ENCODE results near the gene RILPL1.
"Not testable (repeated sequence)": the region's sequence is repeated elsewhere in the genome, so short reads cannot be mapped to it uniquely, and the experiment has no call there.

Gene RILPL1

DNA sequence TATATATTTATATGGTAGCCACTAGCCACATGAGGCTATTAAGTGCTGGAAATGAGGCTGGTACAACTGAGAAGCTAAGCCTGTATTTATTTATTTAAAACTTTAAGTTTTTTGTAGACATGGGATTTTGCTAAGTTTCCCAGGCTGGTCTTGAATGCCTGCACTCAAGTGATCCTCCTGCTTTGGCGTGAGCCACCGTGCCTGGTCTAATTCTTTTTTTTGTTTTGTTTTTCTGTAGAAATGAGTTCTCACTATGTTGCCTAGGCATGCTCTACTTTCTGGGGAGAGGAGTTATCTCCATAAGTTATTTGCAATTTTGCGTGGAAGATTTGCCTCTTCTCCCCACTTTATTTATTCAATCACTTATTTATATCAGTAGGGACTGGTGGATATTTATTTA lies 80.4 kb downstream of the RILPL1 start:
- no peaks in the 10 kb centered on the region for H3K27me3 ChIP-seq (ENCODE audit: insufficient read depth, low read length)

DNA sequence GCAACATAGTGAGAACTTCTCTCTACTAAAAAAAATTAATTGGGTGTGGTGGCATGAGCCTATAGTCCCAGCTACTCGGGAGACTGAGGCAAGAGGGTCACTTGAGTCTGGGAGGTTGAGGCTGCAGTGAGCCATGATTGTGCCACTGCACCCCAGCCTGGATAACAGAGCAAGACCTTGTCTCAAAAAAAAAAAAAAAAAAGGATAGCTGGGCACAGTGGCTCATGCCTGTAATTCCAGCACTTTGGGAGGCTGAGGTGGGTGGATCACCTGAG lies 81.3 kb downstream of the RILPL1 start:
- H3K4me1 ChIP-seq (ENCODE audit: insufficient read depth, low read length); H3K9me3 ChIP-seq (ENCODE audit: insufficient read depth, low read depth, low read length); H3K27ac ChIP-seq (ENCODE audit: low read depth, low read length); H3K36me3 ChIP-seq (ENCODE audit: insufficient read depth, low read length); H3K27me3 ChIP-seq (ENCODE audit: insufficient read depth, low read length); H3K9ac ChIP-seq (ENCODE audit: low read depth, low read length); H3K4me3 ChIP-seq (ENCODE audit: low read length): not testable (repeated sequence)
- 0% methylated on average over 1 of the region's 1 CpG for WGBS

More for the DNA sequence above, 80.4 kb downstream of the RILPL1 start:
- WGBS = 83% methylated on average over 2 of the region's 3 CpGs
- no peak overlapping the region for H3K4me3 ChIP-seq (ENCODE audit: low read length)
- no peak overlapping the region for H3K27ac ChIP-seq (ENCODE audit: low read depth, low read length)
- H3K9ac ChIP-seq (ENCODE audit: low read depth, low read length) = no peak overlapping the region
- H3K9me3 ChIP-seq (ENCODE audit: insufficient read depth, low read depth, low read length) = no peaks in the 10 kb centered on the region
- H3K4me1 ChIP-seq (ENCODE audit: insufficient read depth, low read length) = no peaks in the 10 kb centered on the region
- H3K36me3 ChIP-seq (ENCODE audit: insufficient read depth, low read length) = no peaks in the 10 kb centered on the region

DNA sequence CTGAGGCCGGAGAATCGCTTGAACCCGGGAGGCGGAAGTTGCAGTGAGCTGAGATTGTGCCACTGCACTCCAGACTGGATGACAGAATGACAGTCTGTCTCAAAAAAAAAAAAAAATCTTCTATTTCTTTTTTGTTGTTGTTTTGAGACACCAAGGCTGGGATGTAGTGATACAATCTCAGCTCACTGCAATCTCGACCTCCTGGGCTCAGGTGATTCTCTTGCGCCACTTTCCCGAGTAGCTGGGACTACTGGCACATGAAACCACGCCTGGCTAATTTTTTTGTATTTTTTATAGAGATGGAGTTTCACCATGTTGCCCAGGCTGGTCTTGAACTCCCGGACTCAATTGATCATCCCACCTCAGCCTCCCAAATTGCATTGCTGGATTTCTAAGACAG lies 82.9 kb downstream of the RILPL1 start:
- no peak overlapping the region for H3K9ac ChIP-seq (ENCODE audit: low read depth, low read length)
- no peaks in the 10 kb centered on the region for H3K27me3 ChIP-seq (ENCODE audit: insufficient read depth, low read length)
- H3K4me1 ChIP-seq (ENCODE audit: insufficient read depth, low read length) = peaks cover 3% of the 10 kb centered on the region; the same call in 1 of the 2 replicates
- H3K36me3 ChIP-seq (ENCODE audit: insufficient read depth, low read length) = no peaks in the 10 kb centered on the region
- 93% methylated on average over 9 of the region's 9 CpGs for WGBS
- H3K9me3 ChIP-seq (ENCODE audit: insufficient read depth, low read depth, low read length) = no peaks in the 10 kb centered on the region
- H3K27ac ChIP-seq (ENCODE audit: low read depth, low read length) = no peak overlapping the region
- H3K4me3 ChIP-seq (ENCODE audit: low read length) = no peak overlapping the region

DNA sequence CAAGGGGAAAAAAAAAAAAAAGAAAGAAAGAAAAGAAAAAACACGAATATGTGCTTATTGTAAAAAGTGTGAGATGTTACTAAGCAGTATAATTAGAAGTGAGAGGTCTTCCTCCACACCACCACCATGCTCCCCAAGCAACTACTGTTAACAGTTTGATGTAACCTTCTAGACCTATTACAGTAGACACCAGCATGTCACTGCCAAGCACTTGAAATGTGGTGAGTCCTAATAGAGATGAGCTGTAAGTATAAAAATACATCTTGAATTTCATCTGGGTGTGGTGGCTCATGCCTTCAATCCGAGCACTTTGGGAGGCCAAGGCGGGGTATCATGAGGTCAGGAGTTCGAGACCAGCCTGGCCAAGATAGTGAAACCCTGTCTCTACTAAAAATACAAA lies 83.7 kb downstream of the RILPL1 start:
- Histone ChIP-seq H3K4me1 (ENCODE audit: insufficient read depth, low read length) (peaks cover 3% of the 10 kb centered on the region; the same call in 1 of the 2 replicates), H3K9me3 (ENCODE audit: insufficient read depth, low read depth, low read length) (no peaks in the 10 kb centered on the region), H3K27me3 (ENCODE audit: insufficient read depth, low read length) (no peaks in the 10 kb centered on the region), H3K36me3 (ENCODE audit: insufficient read depth, low read length) (no peaks in the 10 kb centered on the region), H3K4me3 (ENCODE audit: low read length) (no peak overlapping the region), H3K9ac (ENCODE audit: low read depth, low read length) (no peak overlapping the region), H3K27ac (ENCODE audit: low read depth, low read length) (no peak overlapping the region)
- 90% methylated on average over 4 of the region's 4 CpGs for WGBS

DNA sequence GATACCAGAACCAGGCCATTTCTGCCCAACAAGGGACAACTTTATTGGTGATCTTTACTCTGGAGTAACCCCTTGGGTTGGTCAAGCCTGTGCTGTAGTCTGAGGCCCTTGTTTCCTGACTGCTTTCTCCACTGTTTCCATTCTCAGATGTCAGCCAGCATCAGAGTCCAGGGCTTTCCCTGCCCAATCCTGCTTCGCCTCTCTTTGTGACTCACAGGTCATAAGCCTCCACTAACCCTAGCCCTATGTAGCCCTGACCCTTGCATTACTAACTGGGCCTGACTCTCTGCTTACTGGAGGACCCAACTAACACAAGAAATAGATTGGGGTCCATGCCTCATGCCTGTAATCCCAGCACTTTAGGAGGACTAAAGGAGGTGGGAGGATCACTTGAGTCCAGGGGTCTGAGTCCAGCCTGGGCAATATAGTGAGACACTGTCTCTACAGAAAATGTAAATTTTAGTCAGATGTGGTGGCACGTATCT lies 84.2 kb downstream of the RILPL1 start:
- H3K9ac ChIP-seq (ENCODE audit: low read depth, low read length) = no peak overlapping the region
- 90% methylated on average over 2 of the region's 2 CpGs for WGBS

DNA sequence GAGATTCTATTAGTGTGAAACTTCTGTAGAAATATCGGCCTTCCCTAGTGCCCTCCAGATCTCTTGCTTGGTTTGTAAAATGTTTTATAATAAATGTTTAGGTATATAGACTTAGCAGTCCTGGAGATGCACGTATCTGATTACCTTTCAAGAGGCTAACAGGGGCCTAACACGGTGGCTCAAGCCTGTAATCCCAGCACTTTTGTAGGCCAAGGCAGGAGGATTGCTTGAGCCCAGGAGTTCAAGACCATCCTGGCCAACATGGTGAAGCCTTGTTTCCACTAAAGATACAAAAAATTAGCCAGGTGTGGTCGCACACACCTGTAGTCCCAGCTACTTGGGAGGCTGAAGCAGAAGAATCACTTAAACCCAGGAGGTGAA lies 87.2 kb downstream of the RILPL1 start:
- Histone ChIP-seq H3K4me1 (ENCODE audit: insufficient read depth, low read length) (peaks cover 3% of the 10 kb centered on the region; the same call in 1 of the 2 replicates), H3K9me3 (ENCODE audit: insufficient read depth, low read depth, low read length) (no peaks in the 10 kb centered on the region), H3K9ac (ENCODE audit: low read depth, low read length) (no peak overlapping the region), H3K27me3 (ENCODE audit: insufficient read depth, low read length) (no peaks in the 10 kb centered on the region), H3K27ac (ENCODE audit: low read depth, low read length) (no peak overlapping the region), H3K4me3 (ENCODE audit: low read length) (no peak overlapping the region), H3K36me3 (ENCODE audit: insufficient read depth, low read length) (no peaks in the 10 kb centered on the region)
- 66% methylated on average over 4 of the region's 4 CpGs for WGBS

More for the DNA sequence above, 84.2 kb downstream of the RILPL1 start:
- no peaks in the 10 kb centered on the region for H3K27me3 ChIP-seq (ENCODE audit: insufficient read depth, low read length)
- H3K27ac ChIP-seq (ENCODE audit: low read depth, low read length) = no peak overlapping the region
- no peak overlapping the region for H3K4me3 ChIP-seq (ENCODE audit: low read length)
- no peaks in the 10 kb centered on the region for H3K36me3 ChIP-seq (ENCODE audit: insufficient read depth, low read length)
- H3K4me1 ChIP-seq (ENCODE audit: insufficient read depth, low read length) = peaks cover 3% of the 10 kb centered on the region; the same call in 1 of the 2 replicates
- H3K9me3 ChIP-seq (ENCODE audit: insufficient read depth, low read depth, low read length) = no peaks in the 10 kb centered on the region

DNA sequence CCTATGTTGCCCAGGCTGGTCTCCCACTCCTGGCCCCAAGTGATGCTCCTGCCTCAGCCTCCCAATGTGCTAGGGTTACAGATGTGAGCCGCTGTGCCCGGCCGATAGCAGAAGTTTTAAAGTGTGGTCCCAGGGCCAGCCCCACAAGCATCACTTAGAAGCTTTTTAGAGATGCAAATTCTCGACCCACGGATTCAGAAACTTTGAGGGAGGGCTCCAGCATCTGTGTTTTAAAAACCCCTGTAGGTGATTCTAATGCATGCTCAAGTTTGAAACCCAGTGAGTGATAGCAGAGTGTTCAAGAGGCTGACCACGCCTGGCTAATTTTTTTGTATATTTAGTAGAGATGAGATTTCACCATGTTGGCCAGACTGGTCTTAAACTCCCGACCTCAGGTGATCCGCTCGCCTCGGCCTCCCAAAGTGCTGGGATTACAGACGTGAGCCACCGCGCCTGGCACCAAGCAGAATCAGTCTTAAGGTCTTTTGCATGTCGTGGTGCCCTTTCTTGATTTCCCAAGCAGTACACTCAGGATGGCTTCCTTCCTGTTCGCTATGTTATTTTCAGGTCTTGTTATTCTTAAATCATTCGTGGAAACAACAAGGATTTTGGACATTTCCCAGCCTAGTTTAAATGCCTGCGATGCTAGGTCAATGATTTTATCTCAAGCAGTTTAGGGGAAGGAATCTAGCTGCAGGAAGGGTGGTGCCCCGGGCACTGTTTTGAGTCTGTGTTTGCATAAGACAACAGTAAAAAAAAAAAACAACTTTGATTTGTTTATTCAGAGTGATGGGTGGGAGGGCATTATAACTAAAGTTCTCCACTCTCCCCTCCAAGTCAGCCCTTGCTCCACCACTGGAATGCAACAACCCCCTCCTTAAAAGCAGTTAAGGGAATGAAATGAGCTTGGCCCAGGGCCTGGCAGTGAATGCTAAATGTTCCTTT lies 87.9 kb downstream of the RILPL1 start:
- no peak overlapping the region for H3K27ac ChIP-seq (ENCODE audit: low read depth, low read length)
- H3K27me3 ChIP-seq (ENCODE audit: insufficient read depth, low read length) = no peaks in the 10 kb centered on the region
- H3K36me3 ChIP-seq (ENCODE audit: insufficient read depth, low read length) = no peaks in the 10 kb centered on the region
- no peaks in the 10 kb centered on the region for H3K9me3 ChIP-seq (ENCODE audit: insufficient read depth, low read depth, low read length)
- H3K4me3 ChIP-seq (ENCODE audit: low read length) = no peak overlapping the region
- H3K4me1 ChIP-seq (ENCODE audit: insufficient read depth, low read length) = peaks cover 3% of the 10 kb centered on the region; the same call in 1 of the 2 replicates
- WGBS = 60% methylated on average over 18 of the region's 18 CpGs
- H3K9ac ChIP-seq (ENCODE audit: low read depth, low read length) = no peak overlapping the region

DNA sequence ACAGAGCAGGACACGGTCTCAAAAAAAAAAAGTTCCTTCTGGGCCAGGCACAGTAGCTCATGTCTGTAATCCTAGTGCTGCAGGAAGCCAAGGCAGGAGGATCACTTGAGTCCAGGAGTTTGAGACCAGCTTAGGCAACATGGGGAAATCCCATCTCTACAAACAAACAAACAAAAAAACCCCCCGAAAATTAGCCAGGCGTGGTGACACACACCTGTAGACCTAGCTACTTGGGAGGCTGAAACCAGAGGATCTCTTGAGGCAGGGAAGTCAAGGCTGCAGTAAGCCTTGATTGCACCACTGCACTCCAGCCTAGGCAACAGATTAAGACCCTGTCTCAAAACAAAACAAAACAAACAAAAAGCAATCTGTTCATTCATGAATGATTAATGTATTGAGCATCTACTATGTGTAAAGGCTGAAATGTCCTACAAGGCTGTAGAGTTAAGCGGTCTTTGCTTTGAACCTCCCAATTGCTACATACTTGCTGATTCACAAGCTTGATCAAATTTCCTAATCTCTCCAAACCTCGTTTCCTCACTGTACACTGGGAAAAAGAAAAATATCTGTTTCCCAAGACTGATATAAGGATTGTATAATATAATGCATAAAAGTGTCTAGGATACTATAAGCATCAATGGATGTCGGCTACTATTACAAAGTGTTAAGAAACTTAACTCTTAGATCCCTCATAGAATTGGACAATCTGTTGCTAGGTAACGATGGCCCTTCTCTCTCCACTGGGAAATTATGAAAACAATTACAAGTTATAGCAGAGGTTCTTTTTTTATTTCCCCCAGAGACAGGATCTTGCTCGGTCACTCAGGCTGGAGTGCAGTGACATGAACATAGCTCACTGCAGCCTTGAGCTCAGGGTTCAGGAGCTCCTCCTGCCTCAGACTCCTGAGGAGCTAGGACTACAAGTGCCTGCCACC lies 89.2 kb downstream of the RILPL1 start:
- no peaks in the 10 kb centered on the region for H3K27me3 ChIP-seq (ENCODE audit: insufficient read depth, low read length)
- peaks cover 3% of the 10 kb centered on the region; the same call in 1 of the 2 replicates for H3K4me1 ChIP-seq (ENCODE audit: insufficient read depth, low read length)
- H3K9ac ChIP-seq (ENCODE audit: low read depth, low read length) = no peak overlapping the region
- no peaks in the 10 kb centered on the region for H3K9me3 ChIP-seq (ENCODE audit: insufficient read depth, low read depth, low read length)
- H3K4me3 ChIP-seq (ENCODE audit: low read length) = no peak overlapping the region
- H3K36me3 ChIP-seq (ENCODE audit: insufficient read depth, low read length) = no peaks in the 10 kb centered on the region
- no peak overlapping the region for H3K27ac ChIP-seq (ENCODE audit: low read depth, low read length)
- 98% methylated on average over 7 of the region's 8 CpGs for WGBS

DNA sequence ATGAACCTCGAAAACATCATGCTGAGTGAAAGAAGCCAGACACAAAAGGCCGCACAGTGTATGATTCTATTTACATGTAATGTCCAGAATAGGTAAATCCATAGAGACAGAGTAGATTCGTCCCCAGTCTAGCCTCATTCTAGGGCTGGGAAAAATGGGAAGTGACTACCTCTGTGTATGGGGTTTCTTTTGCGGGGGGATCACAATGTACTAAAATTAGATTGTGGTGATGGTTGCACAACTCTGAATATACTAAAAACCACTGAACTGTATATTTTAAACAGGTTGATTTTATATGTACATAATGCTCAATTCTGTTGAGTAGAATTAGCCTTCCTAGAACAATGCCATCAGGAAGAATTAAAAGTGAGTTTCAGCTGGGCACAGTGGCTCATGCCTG lies 90.7 kb downstream of the RILPL1 start:
- no peak overlapping the region for H3K27ac ChIP-seq (ENCODE audit: low read depth, low read length)
- H3K36me3 ChIP-seq (ENCODE audit: insufficient read depth, low read length) = no peaks in the 10 kb centered on the region
- H3K9ac ChIP-seq (ENCODE audit: low read depth, low read length) = no peak overlapping the region
- peaks cover 3% of the 10 kb centered on the region for H3K27me3 ChIP-seq (ENCODE audit: insufficient read depth, low read length)
- peaks cover 3% of the 10 kb centered on the region; the same call in 1 of the 2 replicates for H3K4me1 ChIP-seq (ENCODE audit: insufficient read depth, low read length)
- H3K4me3 ChIP-seq (ENCODE audit: low read length) = no peak overlapping the region
- H3K9me3 ChIP-seq (ENCODE audit: insufficient read depth, low read depth, low read length) = no peaks in the 10 kb centered on the region
- WGBS = 93% methylated on average over 4 of the region's 4 CpGs

DNA sequence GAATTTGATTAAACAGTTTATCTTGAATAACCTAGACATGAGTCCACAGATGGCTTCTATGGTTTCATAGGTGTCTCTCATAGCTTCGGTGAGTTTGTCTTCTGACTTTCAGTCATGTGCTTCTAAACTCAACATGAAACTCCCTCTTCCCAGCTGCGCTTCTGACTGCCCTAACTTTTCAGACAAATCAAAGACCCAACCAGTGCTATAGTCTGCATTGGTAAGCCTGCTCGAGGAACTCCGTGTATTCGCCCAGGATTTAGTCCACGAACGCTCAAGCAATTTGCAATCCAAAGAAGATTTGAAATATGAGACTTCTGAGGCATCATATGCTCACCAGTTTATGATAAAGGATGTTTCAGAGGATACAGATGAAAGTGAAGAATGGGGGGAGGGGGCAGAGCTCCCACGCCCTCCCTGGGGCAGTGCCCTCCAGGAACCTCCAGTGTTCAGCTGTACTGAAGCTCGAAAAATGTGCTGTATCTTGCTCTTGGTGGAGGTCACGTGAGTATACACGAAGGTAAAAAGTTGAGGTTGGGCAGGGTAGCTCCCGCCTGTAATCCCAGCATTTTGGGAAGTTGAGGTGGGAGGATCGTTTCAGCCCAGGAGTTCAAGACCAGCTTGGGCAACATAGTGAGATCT lies 91.9 kb downstream of the RILPL1 start:
- Histone ChIP-seq H3K9me3 (ENCODE audit: insufficient read depth, low read depth, low read length) (no peaks in the 10 kb centered on the region), H3K9ac (ENCODE audit: low read depth, low read length) (no peak overlapping the region), H3K36me3 (ENCODE audit: insufficient read depth, low read length) (no peaks in the 10 kb centered on the region), H3K4me3 (ENCODE audit: low read length) (no peak overlapping the region), H3K4me1 (ENCODE audit: insufficient read depth, low read length) (peaks cover 3% of the 10 kb centered on the region; the same call in 1 of the 2 replicates), H3K27me3 (ENCODE audit: insufficient read depth, low read length) (peaks cover 13% of the 10 kb centered on the region), H3K27ac (ENCODE audit: low read depth, low read length) (no peak overlapping the region)
- WGBS = 86% methylated on average over 13 of the region's 13 CpGs
